Lower leg skin (tissue), 4 donors: ENCODE measurements around the gene UBE2F. TPM values are rescaled to one million over a fixed set of nuclear protein-coding genes. Genes with fewer than 3 reads are reported as not detected.
A peak's percentile ranks its signal among the peaks of the same experiment; 100 is the strongest.
"Not testable (repeated sequence)": the region's sequence is repeated elsewhere in the genome, so short reads cannot be mapped to it uniquely, and the experiment has no call there.

Experiments used
- DNase-seq, 2 donors: peaks; one replicate each; pipeline ENCODE4 v3.0.0-alpha.2; 2019; ENCODE audit warnings: low spot score in 2 of 2
- H3K4me3 ChIP-seq: fragments of 200-600 bp; sonication (generic); 2 replicates; pipeline ENCODE4 v1.5.1; 2017; ENCODE audit warnings: mild to moderate bottlenecking, low read depth; ENCODE audit not compliant: poor library complexity, severe bottlenecking
- POLR2A ChIP-seq, 2 donors: fragments of 450-650 bp; IDR thresholded peaks; one replicate each; pipeline ENCODE4 v1.6.1; 2016 to 2017; ENCODE audit warnings: antibody characterized with exemption in 2 of 2, mild to moderate bottlenecking in 1 of 2, moderate library complexity in 1 of 2
- WGBS, 2 donors: methylation state at CpG; one replicate each; pipeline ENCODE4 v1.1.5; 2018; 5-methylcytosine and 5-hydroxymethylcytosine counted together
- intact Hi-C: fragments of 100-400 bp; cut with DNase I; formaldehyde crosslinking; loops from one replicate; pipeline ENCODE4 v1.15.0; 2023; ENCODE audit warnings: low total_unique reads
- total RNA-seq, 4 donors: library from RNA; depleted of rRNA; stranded (reverse); fragments of >200 nt; gene quantifications; one replicate each; pipeline ENCODE4 v1.1.0, GENCODE V29; 2016
- TF ChIP-seq, protein P1 (sequence below), 3 donors: fragments of 450-650 bp; IDR thresholded peaks; one replicate each; pipeline ENCODE4 v1.5.1; 2016; ENCODE audit warnings: antibody characterized with exemption in 3 of 3, mild to moderate bottlenecking in 3 of 3, moderate library complexity in 2 of 3

Gene UBE2F
- total RNA-seq, 4 donors from 2014 or later, result 32.8 to 46.9 (median 33.3) TPM

DNA sequence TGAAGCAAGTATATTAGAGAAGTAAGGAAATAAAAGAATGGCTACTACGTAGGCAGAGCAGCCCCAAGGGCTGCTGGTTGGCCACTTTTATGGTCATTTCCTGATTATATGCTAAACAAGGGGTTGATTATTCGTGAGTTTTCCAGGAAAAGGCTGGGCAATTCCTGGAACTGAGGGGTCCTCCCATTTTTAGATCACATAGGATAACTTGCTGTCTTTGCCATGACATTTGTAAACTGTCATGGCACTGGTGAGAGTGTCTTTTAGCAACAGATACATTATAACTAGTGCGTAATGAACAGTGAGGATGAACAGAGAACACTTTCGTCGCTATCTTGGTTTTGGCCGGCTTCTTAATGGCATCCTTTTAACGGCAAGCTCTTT lies 2.6 kb upstream of the UBE2F start:
- WGBS, 2 donors, result 78% methylated on average over 7 of the region's 7 CpGs
- DNase-seq, result no peak
- no peak overlapping the region for H3K4me3 ChIP-seq
- intact Hi-C loops, result no loop called here
- TF ChIP-seq POLR2A (IDR thresholded peaks at IDR 0.05), result no peak
- TF ChIP-seq, protein P1, sequence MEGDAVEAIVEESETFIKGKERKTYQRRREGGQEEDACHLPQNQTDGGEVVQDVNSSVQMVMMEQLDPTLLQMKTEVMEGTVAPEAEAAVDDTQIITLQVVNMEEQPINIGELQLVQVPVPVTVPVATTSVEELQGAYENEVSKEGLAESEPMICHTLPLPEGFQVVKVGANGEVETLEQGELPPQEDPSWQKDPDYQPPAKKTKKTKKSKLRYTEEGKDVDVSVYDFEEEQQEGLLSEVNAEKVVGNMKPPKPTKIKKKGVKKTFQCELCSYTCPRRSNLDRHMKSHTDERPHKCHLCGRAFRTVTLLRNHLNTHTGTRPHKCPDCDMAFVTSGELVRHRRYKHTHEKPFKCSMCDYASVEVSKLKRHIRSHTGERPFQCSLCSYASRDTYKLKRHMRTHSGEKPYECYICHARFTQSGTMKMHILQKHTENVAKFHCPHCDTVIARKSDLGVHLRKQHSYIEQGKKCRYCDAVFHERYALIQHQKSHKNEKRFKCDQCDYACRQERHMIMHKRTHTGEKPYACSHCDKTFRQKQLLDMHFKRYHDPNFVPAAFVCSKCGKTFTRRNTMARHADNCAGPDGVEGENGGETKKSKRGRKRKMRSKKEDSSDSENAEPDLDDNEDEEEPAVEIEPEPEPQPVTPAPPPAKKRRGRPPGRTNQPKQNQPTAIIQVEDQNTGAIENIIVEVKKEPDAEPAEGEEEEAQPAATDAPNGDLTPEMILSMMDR (IDR thresholded peaks at IDR 0.05), result no peak

DNA sequence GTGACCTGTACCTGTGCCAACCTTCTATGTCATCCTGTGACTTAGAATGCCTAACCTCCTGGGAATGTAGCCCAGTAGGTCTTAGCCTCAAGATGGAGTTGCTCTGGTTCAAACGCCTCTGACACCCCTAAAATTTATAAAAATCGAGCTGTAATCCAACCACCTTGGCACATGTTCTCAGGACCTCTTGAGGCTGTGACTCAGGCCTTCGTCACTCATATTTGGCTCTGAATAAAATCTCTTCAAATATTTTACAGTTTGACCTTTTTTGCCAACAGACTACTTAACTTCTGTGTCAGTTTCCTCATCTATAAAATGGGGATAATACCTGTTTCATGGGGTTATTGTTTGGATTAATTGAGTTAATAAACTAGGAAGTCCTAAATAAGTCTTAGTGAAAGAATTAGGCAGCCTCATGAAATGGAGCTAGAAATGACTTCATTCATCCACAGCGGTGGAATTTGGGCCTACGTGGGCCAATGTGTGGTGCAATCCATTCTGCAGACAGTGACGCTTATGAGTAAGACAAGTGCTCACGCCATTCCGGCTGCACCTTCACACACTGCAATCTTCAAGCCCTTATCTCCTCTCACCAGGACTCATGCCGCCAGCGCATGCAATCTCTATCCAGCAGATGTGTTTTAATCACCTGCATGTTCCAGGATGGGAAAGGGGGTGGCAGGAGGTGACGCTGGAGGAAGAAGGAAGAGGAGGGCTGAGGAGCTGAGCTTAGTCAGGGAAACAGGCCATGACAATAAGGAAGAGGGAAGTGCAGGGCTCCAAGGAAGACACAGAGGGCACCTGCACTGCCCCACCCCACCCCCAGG lies 2.0 kb upstream of the UBE2F start:
- DNase-seq, result no peak
- TF ChIP-seq, protein P1 (IDR thresholded peaks at IDR 0.05), result no peak
- no peak for TF ChIP-seq POLR2A (IDR thresholded peaks at IDR 0.05)
- intact Hi-C loops, result no loop called here
- H3K4me3 ChIP-seq, result no peak overlapping the region
- WGBS, 2 donors, result 79 to 88% methylated on average over 11 of the region's 11 CpGs

DNA sequence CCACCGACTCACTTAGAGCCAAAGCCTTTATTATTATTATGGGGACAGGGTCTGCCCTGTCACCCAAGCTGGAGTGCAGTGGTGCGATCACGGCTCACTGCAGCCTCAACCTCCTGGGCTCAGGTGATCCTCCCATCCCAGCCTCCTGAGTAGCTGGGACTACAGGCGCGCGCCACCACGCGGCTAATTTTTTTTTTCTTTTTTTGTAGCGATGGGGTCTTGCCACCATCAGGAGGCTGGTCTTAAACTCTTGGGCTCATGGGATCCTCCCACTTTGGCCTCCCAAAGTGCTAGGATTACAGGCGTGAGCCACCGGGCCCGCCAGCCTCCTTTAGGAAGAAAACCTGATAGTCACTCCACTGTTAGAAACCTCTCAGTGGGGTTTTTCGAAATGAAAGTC lies 970 bp upstream of the UBE2F start:
- DNase-seq, intact Hi-C loops, H3K4me3 ChIP-seq: not testable (repeated sequence)
- WGBS, 2 donors, result 84 to 88% methylated on average over 13 of the region's 13 CpGs

DNA sequence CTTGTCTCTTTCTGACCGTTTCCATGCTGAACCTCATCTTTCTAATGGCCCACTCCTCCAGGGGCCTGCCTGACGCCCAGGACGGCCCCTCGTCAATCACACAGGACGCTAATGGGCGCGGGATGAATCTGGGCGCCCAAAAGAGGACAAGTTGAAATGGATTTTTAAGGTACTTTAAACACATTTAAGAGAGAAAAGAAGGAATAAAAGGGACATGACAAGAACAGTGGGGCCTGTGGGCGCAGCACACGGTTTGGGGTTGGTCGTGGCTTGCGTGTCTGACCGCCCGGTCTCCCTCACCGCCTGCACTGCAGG lies 607 bp upstream of the UBE2F start:
- intact Hi-C loops, result no loop called here
- no peak for DNase-seq
- TF ChIP-seq POLR2A (IDR thresholded peaks at IDR 0.05), result no peak
- TF ChIP-seq, protein P1 (IDR thresholded peaks at IDR 0.05), result no peak
- 4 to 5% methylated on average over 15 of the region's 15 CpGs for WGBS, 2 donors
- H3K4me3 ChIP-seq, result peak overlapping the region; percentile 22

DNA sequence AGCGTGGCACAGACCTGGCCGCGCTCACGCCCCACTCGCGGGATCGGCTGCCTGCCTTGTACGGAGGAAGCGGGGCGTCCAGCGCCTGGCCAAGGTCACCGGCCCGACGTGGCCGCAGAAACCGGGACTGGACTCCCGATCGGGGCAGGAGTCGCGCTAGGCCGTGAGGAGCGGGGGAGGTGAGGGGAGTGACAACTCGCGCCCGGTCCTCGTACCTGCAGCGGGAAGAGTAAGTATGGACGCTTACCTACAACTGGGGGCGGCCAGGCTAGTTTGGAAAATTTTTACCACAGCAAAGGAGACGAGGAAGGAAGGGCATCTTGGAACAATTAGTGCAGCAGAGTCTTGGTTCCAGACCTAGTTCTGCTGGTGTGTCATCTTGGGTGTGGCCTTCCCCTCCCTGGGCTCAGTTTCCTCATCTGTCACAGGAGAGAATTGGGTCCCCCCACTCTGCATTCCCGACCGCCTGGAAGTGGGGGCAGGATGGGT lies 693 bp downstream of the UBE2F start:
- intact Hi-C loops, result no loop called here
- H3K4me3 ChIP-seq, result peak overlapping the region; percentile 49
- DNase-seq, result peak in 1 of 2 donors; percentile 87
- 0 to 1% methylated on average over 18 to 32 of the region's 32 CpGs for WGBS, 2 donors
- TF ChIP-seq POLR2A (IDR thresholded peaks at IDR 0.05), result no peak
- TF ChIP-seq, protein P1 (IDR thresholded peaks at IDR 0.05), result no peak

DNA sequence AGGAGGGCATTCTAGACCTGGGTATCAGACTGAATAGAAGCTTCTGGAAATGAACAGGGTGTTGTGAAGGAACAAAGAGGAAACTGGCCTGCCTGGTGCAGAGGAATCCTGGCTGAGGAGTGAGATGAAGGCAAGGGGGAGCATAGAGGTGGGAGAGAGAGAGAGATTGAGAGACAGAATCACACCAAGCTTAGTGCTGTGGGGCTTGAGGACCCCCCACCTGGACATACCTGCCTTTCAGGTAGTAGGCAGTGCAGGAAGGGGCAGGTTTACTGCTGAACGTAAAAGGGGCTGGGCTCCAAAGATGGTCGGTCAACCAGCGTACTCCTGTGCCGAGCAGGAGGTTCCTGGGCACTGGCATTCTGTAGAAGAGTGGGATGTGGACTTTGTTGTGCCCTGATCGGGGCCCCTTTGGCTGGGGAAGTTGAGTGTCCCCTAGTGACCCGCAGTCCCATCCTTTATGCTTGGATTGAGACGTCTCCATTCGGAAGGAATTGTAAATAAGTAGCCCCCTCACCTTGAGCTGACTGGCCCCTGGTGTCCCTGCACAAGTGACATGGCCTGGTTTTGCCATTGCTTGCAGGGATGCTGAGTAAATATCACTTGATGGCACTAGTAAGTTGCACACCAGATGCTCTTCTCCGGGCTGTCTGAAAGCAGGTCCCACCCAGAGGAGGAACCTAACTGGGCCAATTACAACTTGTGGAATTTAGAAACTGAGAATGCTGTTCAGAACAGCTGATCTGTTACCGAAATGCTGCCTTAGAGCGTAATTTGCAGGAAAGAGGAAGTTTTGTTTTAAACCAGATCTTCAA lies 1.4 kb downstream of the UBE2F start:
- no peak overlapping the region for H3K4me3 ChIP-seq
- 31 to 37% methylated on average over 11 of the region's 11 CpGs for WGBS, 2 donors
- no peak for TF ChIP-seq POLR2A (IDR thresholded peaks at IDR 0.05)
- TF ChIP-seq, protein P1 (IDR thresholded peaks at IDR 0.05), result no peak
- peak in 1 of 2 donors; percentile 67 for DNase-seq
- intact Hi-C loops, result no loop called here
